Small intestine (tissue), 7 donors: ENCODE results near the gene SAA1. TPM values are rescaled to one million over a fixed set of nuclear protein-coding genes. Genes with fewer than 3 reads are reported as not detected.

Source experiments
- DNase-seq, 2 donors: peaks; one replicate each; pipeline versions ENCODE4 v3.0.0 to v3.0.0-alpha.2; 2013
- FAIRE-seq: peaks from 2 replicates; lab custom pipeline; 2012; peaks lifted over from hg19 to GRCh38; lab: Jason Lieb, UNC
- H3K27ac ChIP-seq, 3 donors: one replicate each; pipeline ENCODE4 v1.5.1; 2013; ENCODE audit warnings: low read length in 2 of 3, mild to moderate bottlenecking in 2 of 3, control low read depth in 1 of 3, inconsistent platforms in 1 of 3, low read depth in 1 of 3, moderate library complexity in 1 of 3
- H3K27me3 ChIP-seq, 3 donors: one replicate each; pipeline ENCODE4 v1.6.1; 2013; ENCODE audit warnings: low read length in 3 of 3, inconsistent platforms in 1 of 3; ENCODE audit not compliant: control insufficient read depth in 3 of 3, insufficient read depth in 3 of 3
- H3K36me3 ChIP-seq, 3 donors: one replicate each; pipeline ENCODE4 v1.6.1; 2013; ENCODE audit warnings: low read length in 3 of 3, inconsistent platforms in 1 of 3, low read depth in 1 of 3, mild to moderate bottlenecking in 1 of 3, moderate library complexity in 1 of 3; ENCODE audit not compliant: control insufficient read depth in 3 of 3, insufficient read depth in 2 of 3
- H3K4me1 ChIP-seq, 3 donors: one replicate each; pipeline ENCODE4 v1.6.1; 2013; ENCODE audit warnings: low read length in 2 of 3, inconsistent platforms in 1 of 3, low read depth in 1 of 3, mild to moderate bottlenecking in 1 of 3, moderate library complexity in 1 of 3; ENCODE audit not compliant: control insufficient read depth in 3 of 3, insufficient read depth in 2 of 3
- H3K4me3 ChIP-seq, 3 donors: one replicate each; pipeline ENCODE4 v1.5.1; 2013; ENCODE audit warnings: low read length in 3 of 3, control low read depth in 1 of 3, inconsistent platforms in 1 of 3, low read depth in 1 of 3, mild to moderate bottlenecking in 1 of 3, moderate library complexity in 1 of 3
- H3K9me3 ChIP-seq, 2 donors: one replicate each; pipeline ENCODE4 v1.6.1; 2013; ENCODE audit warnings: low read depth in 1 of 2, low read length in 1 of 2; ENCODE audit not compliant: control insufficient read depth in 2 of 2, insufficient read depth in 1 of 2
- WGBS, 3 donors: extraction: QIAGEN DNeasy Blood & Tissue Kit; methylation state at CpG; one replicate each; pipeline ENCODE4 v1.1.7; 2013; 5-methylcytosine and 5-hydroxymethylcytosine counted together
- polyA plus RNA-seq, 4 donors: library from polyadenylated mRNA; stranded (reverse) in 3 of 4; unstranded in 1 of 4; fragments of 200-250 nt in 3 of 4; fragments of 120-200 nt in 1 of 4; gene quantifications; one replicate each; pipeline versions ENCODE4 v1.2.1 to v1.2.3, GENCODE V29; 2013
- donor health status: healthy with polysubstance abuse.
- donor health status: control.
- donor health status: control.
- donor health status: Bipolar disorder and iron deficiency.
- donor health status: healthy.

The SAA1 gene
- polyA plus RNA-seq, 4 donors, result 3.0 to 64.0 (median 9.8) TPM; not detected in 1

GRCh38 chr11:18310800-18311340, 44.8 kb downstream of the SAA1 start:
- WGBS, 3 donors, result 55 to 65% (median 56%) methylated on average over 6 of the region's 6 CpGs

GRCh38 chr11:18312012-18312411, 45.9 kb downstream of the SAA1 start:
- Histone ChIP-seq H3K4me1 (peaks cover 0 to 10% (median 3%) of the 10 kb centered on the region in 3 donors), H3K9me3 (no peaks in the 10 kb centered on the region), H3K36me3 (peaks cover 5 to 15% (median 9%) of the 10 kb centered on the region in 3 donors), H3K27ac (peak overlapping the region in 2 of 3 donors; percentile 9 to 20), H3K27me3 (no peaks in the 10 kb centered on the region), H3K4me3 (no peak overlapping the region)
- 84 to 89% (median 86%) methylated on average over 3 of the region's 3 CpGs for WGBS, 3 donors
- DNase-seq (no peak), FAIRE-seq (no peak)

More at GRCh38 chr11:18310800-18311340, 44.8 kb downstream of the SAA1 start:
- Histone ChIP-seq H3K27me3 (no peaks in the 10 kb centered on the region), H3K9me3 (no peaks in the 10 kb centered on the region), H3K27ac (peak overlapping the region in 2 of 3 donors; percentile 70 to 84), H3K4me1 (peaks cover 0 to 10% (median 3%) of the 10 kb centered on the region in 3 donors), H3K36me3 (peaks cover 7 to 17% (median 9%) of the 10 kb centered on the region in 3 donors), H3K4me3 (no peak overlapping the region)
- FAIRE-seq (no peak), DNase-seq (peak; percentile 18 to 87)

- peak; percentile 54 to 74 for DNase-seq
- H3K27ac ChIP-seq, result peak overlapping the region in 2 of 3 donors; percentile 9 to 45
- H3K4me1 ChIP-seq, result peaks cover 0 to 10% (median 3%) of the 10 kb centered on the region in 3 donors
- H3K36me3 ChIP-seq, result peaks cover 5 to 15% (median 9%) of the 10 kb centered on the region in 3 donors
- no peaks in the 10 kb centered on the region for H3K9me3 ChIP-seq
- 60 to 67% (median 65%) methylated on average over 2 of the region's 2 CpGs for WGBS, 3 donors
- no peak for FAIRE-seq
- no peaks in the 10 kb centered on the region for H3K27me3 ChIP-seq
- H3K4me3 ChIP-seq, result no peak overlapping the region
Observed at GRCh38 chr11:18312663-18313420, 46.8 kb downstream of the SAA1 start.

- WGBS, 3 donors, result 77 to 82% (median 78%) methylated on average over 10 of the region's 10 CpGs
- DNase-seq, result no peak
- FAIRE-seq, result no peak
- Histone ChIP-seq H3K27me3 (no peaks in the 10 kb centered on the region), H3K4me1 (peaks cover 0 to 10% (median 3%) of the 10 kb centered on the region in 3 donors), H3K4me3 (no peak overlapping the region), H3K27ac (no peak overlapping the region), H3K36me3 (peaks cover 5 to 11% (median 6%) of the 10 kb centered on the region in 3 donors), H3K9me3 (no peaks in the 10 kb centered on the region)
Observed at GRCh38 chr11:18313965-18314763, 48.1 kb downstream of the SAA1 start.

- no peak overlapping the region for H3K27ac ChIP-seq
- H3K4me1 ChIP-seq, result peaks cover 0 to 10% (median 3%) of the 10 kb centered on the region in 3 donors
- no peak for FAIRE-seq
- 90 to 93% (median 91%) methylated on average over 9 of the region's 9 CpGs for WGBS, 3 donors
- H3K4me3 ChIP-seq, result no peak overlapping the region
- no peak for DNase-seq
- no peaks in the 10 kb centered on the region for H3K9me3 ChIP-seq
- H3K27me3 ChIP-seq, result no peaks in the 10 kb centered on the region
- H3K36me3 ChIP-seq, result peaks cover 3 to 7% (median 5%) of the 10 kb centered on the region in 3 donors
Observed at GRCh38 chr11:18314784-18315523, 48.9 kb downstream of the SAA1 start.

GRCh38 chr11:18315893-18316292, 49.8 kb downstream of the SAA1 start:
- Histone ChIP-seq H3K36me3 (peaks cover 0 to 7% (median 0%) of the 10 kb centered on the region in 3 donors), H3K4me3 (no peak overlapping the region), H3K4me1 (peaks cover 0 to 10% (median 3%) of the 10 kb centered on the region in 3 donors), H3K9me3 (no peaks in the 10 kb centered on the region), H3K27me3 (no peaks in the 10 kb centered on the region), H3K27ac (no peak overlapping the region)
- FAIRE-seq (no peak), DNase-seq (no peak)
- 94 to 98% (median 96%) methylated on average over 2 of the region's 2 CpGs for WGBS, 3 donors

- no peak for FAIRE-seq
Observed at GRCh38 chr11:18317551-18317950, 51.5 kb downstream of the SAA1 start.

More at GRCh38 chr11:18317551-18317950, 51.5 kb downstream of the SAA1 start:
- H3K9me3 ChIP-seq, result no peaks in the 10 kb centered on the region
- peaks cover 0 to 5% (median 3%) of the 10 kb centered on the region in 3 donors for H3K4me1 ChIP-seq
- peak overlapping the region in 2 of 3 donors; percentile 20 to 51 for H3K27ac ChIP-seq
- 36 to 62% (median 36%) methylated on average over 4 of the region's 4 CpGs for WGBS, 3 donors
- DNase-seq, result peak; percentile 44 to 74
- no peak overlapping the region for H3K4me3 ChIP-seq
- H3K36me3 ChIP-seq, result peaks cover 0 to 7% (median 0%) of the 10 kb centered on the region in 3 donors
- no peaks in the 10 kb centered on the region for H3K27me3 ChIP-seq
